ENCODE data around the gene MDP1.

Gene MDP1

DNA sequence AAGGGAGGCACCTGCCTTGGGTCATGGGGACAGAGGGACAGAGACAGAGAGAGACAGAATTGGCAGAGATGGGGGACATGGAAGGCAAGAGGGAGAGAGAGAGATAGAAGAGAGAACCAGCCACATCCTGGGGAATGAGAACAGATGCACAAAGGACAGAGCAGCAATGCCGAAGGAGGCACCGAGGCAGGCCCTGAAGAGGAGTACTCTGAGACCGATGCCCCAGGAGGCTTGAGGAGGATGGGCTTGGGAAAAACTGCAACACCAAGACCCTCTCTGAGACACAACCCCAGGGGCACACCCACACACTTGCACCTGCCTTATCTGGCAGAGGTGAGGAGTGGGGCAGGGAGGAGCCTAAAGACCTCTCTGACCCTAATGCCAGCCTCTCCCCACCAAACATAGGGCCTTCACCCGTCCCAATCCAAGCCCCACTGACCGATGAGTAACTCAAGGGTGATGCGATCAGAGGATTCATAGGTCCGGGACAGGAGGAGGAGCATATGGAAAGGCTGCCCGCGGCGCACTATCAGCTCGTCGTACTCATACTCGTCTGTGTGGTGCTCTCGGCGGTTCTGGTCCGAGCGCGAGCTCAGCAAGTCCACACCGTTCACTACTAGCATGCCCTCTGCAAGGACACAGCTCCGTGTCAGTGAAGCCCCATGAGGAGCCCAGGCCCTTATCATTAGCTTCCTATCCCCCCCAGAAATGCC, 45.5 kb upstream of the MDP1 start:
- Histone ChIP-seq H3K36me3 (no peaks in the 10 kb centered on the region), H3K4me1 (no peaks in the 10 kb centered on the region), H3K9me3 (no peaks in the 10 kb centered on the region), H3K27me3 (no peaks in the 10 kb centered on the region), H3K4me3 (ENCODE audit: low read depth, low read length) (no peak overlapping the region)
- TF ChIP-seq, protein P1, sequence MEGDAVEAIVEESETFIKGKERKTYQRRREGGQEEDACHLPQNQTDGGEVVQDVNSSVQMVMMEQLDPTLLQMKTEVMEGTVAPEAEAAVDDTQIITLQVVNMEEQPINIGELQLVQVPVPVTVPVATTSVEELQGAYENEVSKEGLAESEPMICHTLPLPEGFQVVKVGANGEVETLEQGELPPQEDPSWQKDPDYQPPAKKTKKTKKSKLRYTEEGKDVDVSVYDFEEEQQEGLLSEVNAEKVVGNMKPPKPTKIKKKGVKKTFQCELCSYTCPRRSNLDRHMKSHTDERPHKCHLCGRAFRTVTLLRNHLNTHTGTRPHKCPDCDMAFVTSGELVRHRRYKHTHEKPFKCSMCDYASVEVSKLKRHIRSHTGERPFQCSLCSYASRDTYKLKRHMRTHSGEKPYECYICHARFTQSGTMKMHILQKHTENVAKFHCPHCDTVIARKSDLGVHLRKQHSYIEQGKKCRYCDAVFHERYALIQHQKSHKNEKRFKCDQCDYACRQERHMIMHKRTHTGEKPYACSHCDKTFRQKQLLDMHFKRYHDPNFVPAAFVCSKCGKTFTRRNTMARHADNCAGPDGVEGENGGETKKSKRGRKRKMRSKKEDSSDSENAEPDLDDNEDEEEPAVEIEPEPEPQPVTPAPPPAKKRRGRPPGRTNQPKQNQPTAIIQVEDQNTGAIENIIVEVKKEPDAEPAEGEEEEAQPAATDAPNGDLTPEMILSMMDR (IDR thresholded peaks at IDR 0.05; ENCODE audit: low read depth, low read length) = no peak
- DNase-seq = no peak

DNA sequence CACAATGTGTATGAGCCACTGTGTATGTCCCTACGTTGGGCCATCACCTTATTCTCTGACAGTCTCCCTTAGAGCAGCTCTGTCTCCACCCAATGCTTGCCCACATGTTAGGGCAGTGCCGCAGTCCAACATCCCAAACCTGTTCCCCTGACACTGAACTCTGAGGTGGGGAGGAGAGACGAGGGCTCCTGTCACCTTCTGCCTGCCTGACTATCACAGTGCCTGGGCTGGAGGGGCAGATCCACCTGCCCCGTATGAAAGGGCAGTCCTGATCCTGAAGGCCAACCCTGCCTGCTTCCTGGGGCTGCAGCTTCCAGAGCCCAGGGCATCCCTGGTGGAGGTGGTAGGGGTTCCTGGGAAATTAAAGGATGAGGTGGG, 44.9 kb upstream of the MDP1 start:
- H3K9me3 ChIP-seq = no peaks in the 10 kb centered on the region
- no peaks in the 10 kb centered on the region for H3K36me3 ChIP-seq
- TF ChIP-seq, protein P1 (IDR thresholded peaks at IDR 0.05; ENCODE audit: low read depth, low read length) = no peak
- no peaks in the 10 kb centered on the region for H3K4me1 ChIP-seq
- H3K4me3 ChIP-seq (ENCODE audit: low read depth, low read length) = no peak overlapping the region
- no peak for DNase-seq
- H3K27me3 ChIP-seq = no peaks in the 10 kb centered on the region

DNA sequence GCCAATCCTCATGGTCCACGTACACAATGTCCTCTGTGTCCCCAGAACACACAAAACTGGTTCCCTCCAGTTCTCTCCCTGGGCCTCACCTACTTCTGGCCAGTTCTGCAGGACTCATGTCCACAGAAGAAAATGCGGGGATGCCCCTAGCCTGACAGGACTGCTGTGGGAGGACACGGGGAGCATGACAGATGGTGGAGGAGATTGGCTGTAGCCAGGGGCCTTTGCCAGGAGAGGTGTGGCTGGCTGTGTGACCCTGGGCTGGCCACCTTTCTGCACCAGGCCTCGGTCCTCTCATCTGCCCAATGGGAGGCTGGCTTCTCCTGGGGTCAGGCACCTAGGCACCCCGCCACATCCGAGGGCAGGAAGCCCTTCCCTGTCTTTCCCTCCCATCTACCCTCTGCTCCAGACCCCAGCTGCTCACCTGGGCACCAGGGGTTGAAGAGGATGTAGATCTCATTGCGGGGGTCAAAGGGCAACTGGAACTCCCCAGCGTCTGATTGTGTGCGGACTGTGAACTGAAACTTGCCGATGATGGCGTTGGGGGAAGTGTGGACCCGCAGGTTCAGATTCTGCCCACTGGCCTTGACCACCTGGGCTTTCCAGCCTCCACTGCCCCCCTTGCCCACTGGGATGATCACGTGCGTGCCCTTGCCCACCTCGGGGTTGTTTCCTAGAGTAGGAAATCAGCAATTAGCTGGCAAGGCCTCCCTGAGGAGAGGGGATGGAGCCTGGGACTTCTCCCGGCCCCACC, 44.3 kb upstream of the MDP1 start:
- Histone ChIP-seq H3K9me3 (no peaks in the 10 kb centered on the region), H3K4me3 (ENCODE audit: low read depth, low read length) (no peak overlapping the region), H3K27me3 (no peaks in the 10 kb centered on the region), H3K36me3 (no peaks in the 10 kb centered on the region), H3K4me1 (no peaks in the 10 kb centered on the region)
- TF ChIP-seq, protein P1 (IDR thresholded peaks at IDR 0.05; ENCODE audit: low read depth, low read length) = no peak
- DNase-seq = no peak

DNA sequence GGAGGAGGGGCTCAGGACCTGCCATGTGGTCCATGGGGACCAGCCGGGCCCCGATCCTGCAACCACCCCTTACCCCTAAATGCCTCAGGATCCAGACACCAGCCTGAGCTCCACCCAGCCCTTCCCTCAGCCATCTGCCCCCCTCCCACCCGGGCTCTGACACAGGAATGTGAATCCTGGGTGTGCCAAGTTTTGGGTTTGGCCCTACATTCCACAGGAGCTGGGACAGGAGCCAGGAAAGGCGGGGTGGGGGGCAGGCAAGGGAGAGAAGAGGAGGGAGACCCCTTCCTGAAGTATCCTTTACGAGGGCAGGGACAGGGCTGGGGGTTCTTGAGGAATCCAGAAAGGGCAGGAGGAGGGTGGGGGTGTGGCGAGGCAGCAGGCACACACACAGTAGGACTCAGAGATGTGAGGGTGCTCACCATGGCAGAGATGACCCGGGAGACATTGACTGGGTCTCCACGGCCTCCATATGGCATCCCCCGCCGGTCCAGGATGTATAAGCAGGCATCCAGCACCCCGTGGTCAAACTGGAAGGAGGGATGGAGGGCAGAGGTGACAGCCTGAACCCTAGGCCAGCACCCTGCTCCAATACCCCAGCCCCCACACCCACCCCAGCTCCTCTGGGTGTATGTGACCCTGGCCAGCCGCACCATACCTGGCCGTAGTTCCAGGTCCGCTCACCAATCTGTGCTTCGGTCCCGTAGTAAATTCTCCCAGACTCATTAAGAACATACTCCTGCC, 43.6 kb upstream of the MDP1 start:
- Histone ChIP-seq H3K4me1 (no peaks in the 10 kb centered on the region), H3K9me3 (no peaks in the 10 kb centered on the region), H3K4me3 (ENCODE audit: low read depth, low read length) (no peak overlapping the region), H3K27me3 (no peaks in the 10 kb centered on the region), H3K36me3 (no peaks in the 10 kb centered on the region)
- no peak for DNase-seq
- TF ChIP-seq, protein P1 (IDR thresholded peaks at IDR 0.05; ENCODE audit: low read depth, low read length) = no peak

DNA sequence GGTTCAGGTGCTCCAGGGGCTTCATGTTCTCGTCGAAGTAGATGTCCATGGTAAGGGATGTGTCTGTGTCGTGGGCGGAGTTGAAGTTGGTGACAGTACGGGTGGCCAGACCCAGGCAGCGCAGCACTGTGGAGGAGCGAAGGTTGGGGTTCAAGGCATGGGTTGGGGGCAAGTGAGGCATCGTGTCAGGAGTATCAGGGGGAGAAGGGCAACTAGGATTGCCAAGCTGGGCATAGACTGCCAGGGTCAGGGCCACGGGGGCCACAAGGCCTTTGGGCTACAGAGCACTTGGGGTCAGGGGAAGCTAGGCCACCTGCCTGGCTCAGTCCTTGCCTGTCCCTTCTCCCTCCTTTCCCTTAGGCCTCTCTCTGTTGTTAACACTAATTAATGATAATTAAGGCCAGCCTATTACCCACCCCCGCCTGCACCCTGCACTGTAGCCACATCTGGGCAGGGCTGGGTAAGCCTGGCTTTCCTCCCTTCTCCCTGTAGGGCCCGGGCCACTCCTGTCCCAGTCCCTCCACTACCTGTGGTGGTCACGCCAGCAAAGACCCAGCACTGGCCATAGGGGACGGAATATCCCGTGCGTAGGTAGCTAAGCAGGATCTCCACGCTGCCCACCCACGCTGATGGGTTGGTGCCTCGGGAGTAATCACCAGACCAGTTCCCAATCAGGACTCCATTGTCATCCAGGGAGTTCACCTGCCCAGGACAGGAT, 42.8 kb upstream of the MDP1 start:
- Histone ChIP-seq H3K27me3 (no peaks in the 10 kb centered on the region), H3K4me1 (no peaks in the 10 kb centered on the region), H3K4me3 (ENCODE audit: low read depth, low read length) (no peak overlapping the region), H3K9me3 (no peaks in the 10 kb centered on the region), H3K36me3 (no peaks in the 10 kb centered on the region)
- TF ChIP-seq, protein P1 (IDR thresholded peaks at IDR 0.05; ENCODE audit: low read depth, low read length) = no peak
- no peak for DNase-seq

All from BE2C (cell line).